COLO829 (cell line): Measurements from ENCODE around the gene TUBB2A.

ENCODE experiments used
- DNase-seq: peaks from one replicate; pipeline ENCODE4 v3.0.0; 2012; ENCODE audit warnings: low spot score

Gene TUBB2A

DNA sequence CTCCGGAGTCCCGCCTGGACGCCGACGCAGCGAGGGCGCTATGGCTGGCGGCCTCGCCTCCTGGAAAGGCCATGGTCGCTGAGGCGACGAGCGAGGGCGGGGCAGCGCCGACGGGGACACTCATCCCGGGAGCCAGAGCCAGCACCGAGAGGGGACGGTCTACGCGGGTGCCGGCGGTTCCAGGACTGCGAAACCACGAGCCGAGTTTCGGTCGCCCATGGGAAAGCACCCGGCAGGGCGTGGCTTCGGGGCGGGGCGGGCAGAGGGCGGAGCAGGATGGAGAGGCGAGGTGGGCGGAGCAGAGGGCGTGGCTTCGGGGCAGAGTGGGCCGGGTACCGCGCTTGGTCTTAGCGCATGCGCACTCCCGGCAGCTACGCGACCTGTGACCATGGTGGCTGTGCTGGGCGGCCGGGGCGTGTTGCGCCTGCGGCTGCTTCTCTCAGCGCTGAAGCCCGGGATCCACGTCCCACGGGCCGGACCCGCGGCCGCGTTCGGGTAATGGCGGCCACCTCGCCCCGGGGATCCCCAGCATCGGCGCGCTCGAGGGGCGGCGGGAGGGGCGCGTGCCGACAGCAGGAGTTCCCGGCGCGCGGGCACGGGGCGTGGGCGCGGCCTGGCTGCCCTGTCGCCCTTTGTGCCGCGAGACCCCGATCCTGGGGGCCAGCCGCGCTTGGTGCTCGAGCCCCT lies 38.8 kb downstream of the TUBB2A start, which contains the start of gene BPHL:
Gene BPHL (plus strand): TSS at position 359 of the 687 bp plus-strand sequence. CDS start 30 bp downstream, at position 389.
- DNase-seq = peak; percentile 100

DNA sequence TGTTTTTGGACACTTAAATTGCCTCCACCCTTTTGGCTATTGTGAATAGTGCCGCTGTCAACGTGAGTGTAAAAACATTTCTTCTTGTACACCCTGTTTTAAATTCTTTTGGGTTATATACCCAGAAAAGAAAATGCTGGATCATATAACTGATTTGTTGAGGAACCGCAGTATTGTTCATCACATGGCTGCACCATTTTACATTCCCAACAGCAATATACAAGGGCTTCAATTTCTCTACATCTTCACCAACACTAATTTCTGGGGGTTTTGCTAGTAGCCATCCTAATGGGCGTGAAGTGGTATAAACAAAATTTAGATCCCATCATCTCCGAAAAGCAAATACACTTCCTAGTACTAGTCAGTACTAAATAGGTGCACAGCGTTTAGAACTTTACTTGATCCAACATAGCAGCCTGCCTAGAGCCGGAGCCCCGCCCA lies 39.4 kb downstream of the TUBB2A start:
- DNase-seq = no peak

DNA sequence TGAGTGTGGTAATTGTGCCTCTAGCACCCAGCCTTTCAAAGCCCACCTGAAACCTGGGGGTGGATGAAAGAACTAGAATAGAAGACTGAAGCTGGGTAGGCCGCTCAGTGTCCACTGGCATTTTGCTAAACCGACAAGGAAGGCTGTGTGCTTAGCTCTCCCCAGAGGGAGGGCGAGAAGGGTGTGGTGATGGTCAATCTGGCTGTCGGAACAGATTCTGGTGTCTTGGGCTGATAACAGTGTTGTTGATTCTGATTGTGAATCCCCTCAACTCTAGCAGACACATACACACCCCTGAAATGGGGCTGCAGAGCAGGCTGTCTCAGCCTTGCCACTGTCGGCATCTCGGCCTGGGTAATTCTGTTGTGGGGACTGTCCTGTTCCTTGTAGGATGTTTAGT lies 43.0 kb downstream of the TUBB2A start:
- DNase-seq = no peak

DNA sequence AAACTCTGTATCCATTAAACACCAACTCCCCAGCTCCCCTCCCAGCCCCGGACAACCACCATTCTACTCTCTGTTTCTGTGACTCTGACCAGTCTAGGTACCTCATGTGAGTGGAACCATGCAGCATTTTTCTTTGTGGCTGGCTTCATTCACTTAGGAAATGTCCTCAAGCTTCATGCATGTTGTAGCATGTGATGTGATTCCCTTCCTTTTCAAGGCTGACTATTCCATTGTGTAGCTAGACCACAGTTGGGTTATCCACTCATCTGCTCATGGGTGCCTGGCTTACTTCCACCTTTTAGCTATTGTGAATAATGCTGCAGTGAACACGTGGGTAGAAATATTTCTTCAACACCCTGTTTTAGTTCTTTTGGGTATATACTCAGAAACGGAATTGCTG lies 47.6 kb downstream of the TUBB2A start:
- DNase-seq = no peak

DNA sequence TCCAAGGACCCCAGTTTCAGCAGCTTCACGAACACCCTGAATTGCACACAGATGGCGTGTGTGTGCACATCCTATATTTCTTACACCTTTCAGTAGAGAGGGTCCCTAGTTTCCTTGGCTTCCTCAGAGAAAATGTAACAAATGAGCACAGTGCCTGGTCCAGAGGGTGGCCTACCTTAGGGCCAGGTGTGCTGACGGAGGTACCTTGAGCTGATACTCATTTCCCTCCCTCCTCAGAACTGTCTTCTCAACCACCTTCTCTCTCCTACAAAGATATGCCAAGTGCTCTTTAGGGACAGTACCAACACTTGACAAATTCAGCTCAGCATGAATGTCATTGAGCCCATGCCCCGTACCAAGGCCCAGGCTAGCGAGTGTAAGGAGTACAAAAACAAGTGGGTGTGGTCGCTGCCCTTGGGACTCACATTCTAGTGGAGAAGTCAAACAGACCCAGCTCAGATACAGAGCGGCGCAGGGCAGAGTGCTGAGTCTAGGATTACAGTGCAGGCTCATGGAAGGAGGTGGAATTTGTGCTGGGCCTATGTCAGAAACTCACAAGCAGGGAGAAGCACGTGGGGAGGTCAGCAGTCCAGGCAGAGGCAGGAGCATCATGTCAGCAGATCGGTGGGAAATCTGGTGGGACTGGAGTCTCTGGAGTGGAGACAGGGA lies 48.5 kb downstream of the TUBB2A start:
- no peak for DNase-seq
